Thoracic aorta (tissue), 2 donors: Measurements from ENCODE around the gene CTDP1. TPM values are rescaled to one million over a fixed set of nuclear protein-coding genes. Genes with fewer than 3 reads are reported as not detected.
"Not testable (repeated sequence)": the region's sequence is repeated elsewhere in the genome, so short reads cannot be mapped to it uniquely, and the experiment has no call there.

Experiments used
- ATAC-seq: fragments of 150-250 bp; one replicate; pipeline ENCODE4 v1.8.0; 2017; ENCODE audit warnings: low read depth; ENCODE audit not compliant: insufficient number of reproducible peaks, low FRiP score
- DNase-seq: peaks from one replicate; pipeline ENCODE4 v3.0.0-alpha.2; 2020; ENCODE audit warnings: low spot score
- H3K27ac ChIP-seq, 2 donors: fragments of 200-600 bp; sonication (generic); 1 replicate in 1 of 2; 2 replicates in 1 of 2; pipeline ENCODE4 v1.5.1; 2016; ENCODE audit warnings: mild to moderate bottlenecking in 2 of 2, moderate library complexity in 2 of 2
- H3K27me3 ChIP-seq: fragments of 200-600 bp; sonication (generic); replicated peaks from 2 replicates; pipeline ENCODE4 v1.6.0; 2016; ENCODE audit warnings: mild to moderate bottlenecking; ENCODE audit not compliant: insufficient read depth
- H3K36me3 ChIP-seq: fragments of 200-600 bp; sonication (generic); one replicate; pipeline ENCODE4 v1.5.1; 2016
- H3K4me1 ChIP-seq, 2 donors: fragments of 200-600 bp; sonication (generic); 1 replicate in 1 of 2; 2 replicates in 1 of 2; pipeline versions ENCODE4 v1.5.1 to v1.6.0; 2016; ENCODE audit warnings: low read depth in 2 of 2, mild to moderate bottlenecking in 1 of 2; ENCODE audit not compliant: control insufficient read depth in 1 of 2
- H3K4me3 ChIP-seq: fragments of 200-600 bp; sonication (generic); 2 replicates; pipeline ENCODE4 v1.5.1; 2016; ENCODE audit warnings: mild to moderate bottlenecking
- H3K9me3 ChIP-seq: fragments of 200-600 bp; sonication (generic); 2 replicates; pipeline ENCODE4 v1.5.1; 2016
- CTCF ChIP-seq: fragments of 200-600 bp; sonication (generic); IDR thresholded peaks from one replicate; pipeline ENCODE4 v1.5.1; 2019; ENCODE audit warnings: antibody characterized with exemption
- total RNA-seq, 2 donors: library from RNA; depleted of rRNA; stranded (reverse); fragments of >200 nt; gene quantifications; one replicate each; pipeline versions ENCODE4 v1.1.0 to v1.2.3, GENCODE V29; 2016

Gene CTDP1
- total RNA-seq, 2 donors from 2014 or later: 25.0 to 28.0 TPM

DNA sequence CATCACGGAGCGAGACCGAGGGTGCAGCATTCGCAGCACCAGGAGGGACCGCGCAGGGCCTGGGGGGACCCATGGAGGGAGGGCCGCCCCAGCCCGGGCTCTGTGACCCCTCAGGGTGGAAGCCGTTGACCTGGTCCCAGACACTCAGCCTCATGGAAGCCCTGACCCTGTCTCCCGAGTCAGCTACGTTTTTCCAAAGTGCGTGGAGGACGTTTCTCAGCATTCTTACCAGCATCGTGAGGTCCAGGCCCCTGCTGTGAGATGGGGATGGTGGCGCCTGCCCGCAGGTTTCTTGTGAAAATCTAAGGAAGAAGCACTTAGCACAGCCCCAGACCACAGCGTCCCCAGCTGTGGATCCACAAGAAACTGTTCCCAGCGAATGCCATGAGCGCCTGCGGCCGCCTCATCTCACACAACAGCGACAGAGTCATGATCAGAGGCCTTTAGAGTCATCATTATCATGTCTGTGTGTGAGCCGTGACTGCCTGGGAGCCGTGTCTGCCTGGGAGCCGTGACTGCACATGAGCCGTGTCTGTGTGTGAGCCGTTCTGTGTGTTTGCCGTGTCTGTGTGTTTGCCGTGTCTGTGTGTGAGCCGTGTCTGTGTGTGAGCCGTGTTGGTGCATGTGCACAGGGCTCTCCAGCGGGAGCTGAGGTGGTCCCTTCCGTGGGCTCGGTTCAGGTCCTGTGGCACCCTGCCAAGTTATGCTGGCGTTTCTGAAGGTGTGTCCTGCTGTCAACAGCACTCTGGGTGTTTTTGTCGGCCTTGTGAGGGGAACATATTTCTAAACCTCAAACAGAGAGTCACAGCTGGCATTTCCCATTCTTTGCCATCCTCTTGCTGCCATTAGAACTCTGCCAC is 68.9 kb downstream of the CTDP1 start:
- ATAC-seq (no peak), DNase-seq (no peak)
- H3K4me3 ChIP-seq: no peak overlapping the region
- TF ChIP-seq CTCF: no peak
- no peaks in the 10 kb centered on the region for H3K9me3 ChIP-seq
- H3K36me3 ChIP-seq: peaks cover 17% of the 10 kb centered on the region
- H3K4me1 ChIP-seq: no peaks in the 10 kb centered on the region
- H3K27ac ChIP-seq: no peak overlapping the region
- no peaks in the 10 kb centered on the region for H3K27me3 ChIP-seq

GRCh38 chr18:79749251-79750191 is 69.9 kb downstream of the CTDP1 start:
- TF ChIP-seq CTCF: no peak
- Histone ChIP-seq H3K27ac (no peak overlapping the region), H3K4me3 (no peak overlapping the region), H3K9me3 (no peaks in the 10 kb centered on the region), H3K27me3 (no peaks in the 10 kb centered on the region), H3K4me1 (no peaks in the 10 kb centered on the region), H3K36me3 (peaks cover 27% of the 10 kb centered on the region)
- DNase-seq (no peak), ATAC-seq (no peak)

DNA sequence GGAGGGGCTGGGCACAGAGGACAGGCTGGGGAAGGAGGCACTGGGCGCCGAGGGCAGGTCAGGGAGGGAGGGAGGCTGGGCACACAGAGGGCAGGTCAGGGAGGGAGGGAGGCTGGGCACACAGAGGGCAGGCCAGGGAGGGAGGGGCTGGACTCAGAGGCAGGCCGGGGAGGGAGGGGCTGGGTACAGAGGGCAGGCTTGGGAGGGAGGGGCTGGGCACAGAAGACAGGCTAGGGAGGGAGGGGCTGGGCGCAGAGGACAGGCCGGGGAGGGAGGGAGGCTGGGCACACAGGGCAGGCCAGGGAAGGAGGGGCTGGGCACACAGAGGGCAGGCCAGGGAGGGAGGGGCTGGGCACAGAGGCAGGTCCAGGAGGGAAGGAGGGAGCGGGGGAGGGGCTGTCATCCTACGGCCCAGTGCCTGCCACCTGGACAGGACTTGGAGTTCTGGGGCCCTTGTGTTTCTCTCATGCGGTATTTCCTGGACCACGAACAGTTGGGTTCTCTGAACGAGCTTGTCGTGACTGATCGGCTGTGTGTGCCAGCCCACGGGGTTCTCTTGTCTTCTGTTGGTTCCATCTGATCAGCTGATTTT is 71.5 kb downstream of the CTDP1 start:
- H3K9me3 ChIP-seq: no peaks in the 10 kb centered on the region
- no peaks in the 10 kb centered on the region for H3K27me3 ChIP-seq
- DNase-seq (no peak), ATAC-seq (no peak)
- H3K27ac ChIP-seq: no peak overlapping the region
- H3K4me1 ChIP-seq: no peaks in the 10 kb centered on the region
- H3K4me3 ChIP-seq: no peak overlapping the region
- no peak for TF ChIP-seq CTCF
- peaks cover 38% of the 10 kb centered on the region for H3K36me3 ChIP-seq

DNA sequence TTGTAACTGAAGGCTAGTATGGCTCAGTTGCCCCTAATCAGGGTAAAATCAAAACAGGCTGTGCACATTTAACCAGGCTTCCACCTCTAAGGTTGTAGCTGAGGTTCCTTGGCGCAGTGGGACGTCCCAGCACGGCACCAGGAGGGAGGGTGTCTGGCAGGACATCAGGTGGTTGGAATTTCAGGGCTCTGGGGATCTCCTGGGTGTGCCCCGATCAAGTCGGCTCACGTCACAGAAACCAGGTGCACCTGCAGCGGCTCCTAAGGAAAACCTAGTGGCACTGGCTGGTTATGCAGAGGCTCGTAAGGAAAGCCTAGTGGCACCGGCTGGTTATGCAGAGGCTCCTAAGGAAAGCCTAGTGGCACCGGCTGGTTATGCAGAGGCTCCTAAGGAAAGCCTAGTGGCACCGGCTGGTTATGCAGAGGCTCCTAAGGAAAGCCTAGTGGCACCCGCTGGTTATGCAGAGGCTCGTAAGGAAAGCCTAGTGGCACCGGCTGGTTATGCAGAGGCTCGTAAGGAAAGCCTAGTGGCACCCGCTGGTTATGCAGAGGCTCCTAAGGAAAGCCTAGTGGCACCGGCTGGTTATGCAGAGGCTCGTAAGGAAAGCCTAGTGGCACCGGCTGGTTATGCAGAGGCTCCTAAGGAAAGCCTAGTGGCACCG is 72.4 kb downstream of the CTDP1 start:
- not testable (repeated sequence) for H3K27ac ChIP-seq, H3K4me1 ChIP-seq, DNase-seq, H3K27me3 ChIP-seq, H3K4me3 ChIP-seq, H3K9me3 ChIP-seq, ATAC-seq
- H3K36me3 ChIP-seq: peaks cover 32% of the 10 kb centered on the region

DNA sequence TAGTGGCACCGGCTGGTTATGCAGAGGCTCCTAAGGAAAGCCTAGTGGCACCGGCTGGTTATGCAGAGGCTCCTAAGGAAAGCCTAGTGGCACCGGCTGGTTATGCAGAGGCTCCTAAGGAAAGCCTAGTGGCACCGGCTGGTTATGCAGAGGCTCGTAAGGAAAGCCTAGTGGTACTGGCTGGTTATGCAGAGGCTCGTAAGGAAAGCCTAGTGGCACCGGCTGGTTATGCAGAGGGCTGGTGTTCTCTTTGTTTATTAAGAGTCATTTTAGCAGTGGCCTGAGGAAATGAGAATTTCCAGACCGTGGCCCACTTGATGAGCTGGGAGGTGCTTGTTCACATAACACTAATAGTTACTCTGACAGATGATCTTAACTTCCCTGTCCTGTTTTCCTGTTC is 73.3 kb downstream of the CTDP1 start:
- not testable (repeated sequence) for DNase-seq, H3K4me1 ChIP-seq, H3K27ac ChIP-seq, H3K4me3 ChIP-seq, H3K27me3 ChIP-seq, ATAC-seq, H3K9me3 ChIP-seq
- H3K36me3 ChIP-seq: peaks cover 26% of the 10 kb centered on the region
